Left renal pelvis (tissue), 4 donors: Measurements from ENCODE around the gene NCK1. TPM values are rescaled to one million over a fixed set of nuclear protein-coding genes. Genes with fewer than 3 reads are reported as not detected.

Source experiments
- DNase-seq, 4 donors: peaks; one replicate each; pipeline ENCODE4 v3.0.0-alpha.2; 2013; ENCODE audit warnings: low read depth in 4 of 4, low spot score in 3 of 4
- polyA plus RNA-seq, 4 donors: library from polyadenylated mRNA; unstranded; fragments of 120-200 nt; gene quantifications; one replicate each; pipeline ENCODE4 v1.2.1, GENCODE V29; 2013; ENCODE audit not compliant: insufficient read length in 4 of 4

The NCK1 gene
- polyA plus RNA-seq, 4 donors: 32.1 to 48.6 (median 40.0) TPM

GRCh38 chr3:136904746-136905145 lies 42.7 kb downstream of the NCK1 start:
- DNase-seq: no peak

DNA sequence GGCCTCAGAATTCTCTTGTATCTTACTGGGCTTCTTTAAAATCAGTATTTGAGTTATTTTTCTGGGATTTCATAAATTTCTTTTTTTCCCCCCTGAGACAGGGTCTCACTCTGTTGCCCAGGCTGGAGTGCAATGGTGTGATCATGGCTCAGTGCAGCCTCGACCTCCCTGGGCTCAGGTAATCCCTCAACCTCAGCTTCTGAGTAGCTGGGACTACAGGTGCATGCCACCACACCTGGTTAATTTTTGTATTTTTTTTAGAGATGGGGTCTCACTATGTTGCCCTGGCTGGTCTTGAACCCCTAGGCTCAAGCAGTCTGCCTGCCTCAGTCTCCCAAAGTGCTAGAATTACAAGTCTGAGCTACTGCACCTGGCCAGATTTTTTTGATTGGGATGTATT lies 43.5 kb downstream of the NCK1 start:
- no peak for DNase-seq

DNA sequence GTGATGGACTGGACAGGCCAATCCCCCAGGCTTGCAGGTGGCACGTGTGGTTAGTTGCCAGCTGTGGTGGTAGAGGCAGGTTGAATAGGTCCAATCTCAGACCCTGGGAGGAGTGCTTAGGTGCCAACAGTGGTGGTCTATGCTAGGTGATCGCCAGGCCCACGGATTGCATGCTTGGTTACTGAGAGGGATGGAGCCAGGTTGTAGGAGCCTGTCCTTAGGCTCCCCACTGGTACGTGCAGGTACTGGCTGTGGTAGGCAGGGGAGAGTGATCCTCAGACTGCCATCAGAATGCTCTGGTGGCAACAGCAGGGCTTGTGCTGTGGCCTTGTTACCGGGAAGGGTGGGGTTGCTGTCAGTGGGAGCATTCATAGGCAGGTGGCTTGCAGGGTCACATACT lies 44.7 kb downstream of the NCK1 start:
- DNase-seq: no peak

DNA sequence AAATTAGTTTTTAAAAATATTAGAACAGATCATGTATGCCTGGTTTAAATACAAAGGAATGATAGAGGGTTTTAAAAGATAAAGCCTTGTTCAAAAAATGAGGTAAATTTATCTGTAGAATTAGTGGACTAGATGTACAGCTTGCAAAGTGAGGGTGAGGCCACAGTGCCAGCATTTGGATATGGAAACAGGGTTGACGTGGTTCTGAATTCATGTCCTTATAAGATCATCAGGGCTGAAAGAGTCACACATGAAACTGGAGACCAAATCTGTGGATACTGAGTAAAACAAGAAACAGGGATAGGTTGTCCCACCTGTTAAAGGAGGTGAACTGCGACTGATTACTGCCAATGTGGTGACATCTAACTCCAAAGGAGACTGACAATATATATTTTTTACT lies 46.3 kb downstream of the NCK1 start:
- no peak for DNase-seq

DNA sequence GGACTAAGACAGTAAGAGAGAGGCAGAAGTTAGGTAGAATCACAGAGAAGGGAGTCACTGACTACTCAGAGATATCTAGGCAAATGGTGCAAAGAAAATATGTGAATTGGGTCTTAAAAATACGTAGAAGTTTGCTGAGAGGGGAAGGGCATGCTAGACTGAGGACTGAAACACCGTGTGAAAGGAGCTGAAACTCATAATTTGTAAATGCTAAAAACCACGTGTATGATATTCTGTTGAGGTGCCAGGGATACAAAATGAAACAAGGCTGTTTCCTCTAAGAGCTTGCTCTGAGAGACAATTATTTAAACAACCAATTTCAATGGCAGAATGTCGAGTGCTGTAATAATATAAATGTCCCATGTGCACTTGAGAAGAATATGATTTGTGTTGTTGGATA lies 47.2 kb downstream of the NCK1 start:
- no peak for DNase-seq

DNA sequence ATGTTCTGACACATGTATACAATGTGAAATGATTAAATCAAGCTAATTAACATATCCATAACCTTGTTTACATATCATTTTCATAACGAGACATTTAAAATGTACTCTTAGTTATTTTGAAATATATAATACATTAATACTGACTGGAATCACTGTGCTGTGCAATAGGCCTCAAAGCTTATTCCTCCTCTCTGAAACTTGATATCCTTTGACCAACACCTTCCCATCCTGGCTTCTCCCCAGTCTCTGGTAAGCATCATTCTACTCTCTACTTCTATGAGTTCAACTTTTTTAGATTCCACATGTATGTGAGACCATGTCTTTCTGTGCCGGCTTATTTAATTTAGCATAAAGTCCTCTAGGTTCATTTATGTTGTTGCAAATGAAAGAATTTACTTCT lies 48.7 kb downstream of the NCK1 start:
- DNase-seq: no peak

GRCh38 chr3:136913168-136913567 lies 51.2 kb downstream of the NCK1 start:
- no peak for DNase-seq

GRCh38 chr3:136914739-136915138 lies 52.7 kb downstream of the NCK1 start:
- no peak for DNase-seq

- DNase-seq: no peak
Observed at GRCh38 chr3:136916223-136916622, 54.2 kb downstream of the NCK1 start.

- DNase-seq: no peak
Observed at GRCh38 chr3:136919799-136920580, 58.0 kb downstream of the NCK1 start.

DNA sequence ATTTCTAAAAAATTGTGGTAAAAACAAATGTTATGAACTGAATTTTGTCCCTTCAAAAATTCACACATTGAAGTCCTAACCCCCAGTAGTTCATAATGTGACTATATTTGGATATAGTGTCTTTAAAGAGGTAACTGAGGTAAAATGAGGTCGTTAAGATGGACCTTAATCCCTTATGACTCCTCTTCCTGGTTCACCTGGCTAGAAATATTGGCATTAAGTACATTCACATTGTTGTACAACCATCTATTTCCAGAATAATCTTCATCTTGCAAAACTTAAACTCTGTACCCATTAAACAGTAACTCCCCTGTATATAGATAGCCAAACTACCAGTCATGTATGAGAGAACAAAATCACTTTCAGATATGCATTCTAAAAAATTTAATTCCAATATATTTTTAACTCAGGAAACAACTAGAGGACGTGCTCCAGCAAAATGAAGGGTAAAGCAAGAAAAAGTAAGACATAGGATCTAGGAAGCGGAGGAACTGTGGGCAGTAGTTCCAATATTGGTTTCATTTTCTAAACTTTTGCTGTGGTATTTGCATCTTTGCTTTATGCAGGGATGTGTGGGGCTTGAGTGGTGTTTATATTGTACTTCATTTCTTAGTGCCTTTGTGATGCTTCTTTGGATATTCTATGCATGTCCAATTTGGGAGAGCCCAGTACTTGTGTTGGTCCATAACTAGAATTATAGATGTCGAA lies 59.0 kb downstream of the NCK1 start:
- no peak for DNase-seq

DNA sequence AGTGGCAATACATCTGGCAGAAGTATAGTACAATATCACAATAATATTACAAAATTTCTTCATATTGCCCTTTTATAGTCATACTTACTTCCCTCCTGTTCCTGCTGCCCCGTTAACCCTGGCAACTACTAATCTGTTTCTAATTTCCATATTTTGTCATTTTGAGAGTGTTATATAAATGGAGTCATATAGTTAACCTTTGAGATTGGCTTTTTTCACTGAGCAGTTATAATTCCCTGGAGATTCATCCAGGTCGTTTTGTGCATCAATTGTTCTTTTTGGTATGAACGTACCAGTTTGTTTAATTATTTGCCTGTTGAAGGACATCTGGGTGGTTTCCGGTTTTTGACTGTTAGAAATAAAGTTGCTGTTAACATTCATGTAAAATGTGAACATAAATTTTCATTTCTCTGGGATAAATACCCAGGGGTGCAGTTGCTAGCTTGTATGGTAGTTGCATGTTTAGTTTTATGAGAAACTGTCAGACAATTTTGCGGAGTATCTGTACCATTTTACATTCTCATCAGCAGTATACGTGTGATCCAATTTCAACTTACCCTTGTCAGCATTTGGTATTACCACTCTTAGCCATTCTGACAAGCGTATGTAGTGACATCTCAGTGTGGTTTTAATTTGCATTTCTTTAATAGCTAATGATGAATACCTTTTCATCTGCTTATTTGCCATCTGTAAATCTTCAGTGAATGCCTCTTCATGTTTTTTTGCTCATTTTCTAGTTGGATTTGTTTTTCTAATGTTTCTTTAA lies 63.6 kb downstream of the NCK1 start:
- DNase-seq: no peak

- no peak for DNase-seq
Observed at GRCh38 chr3:136928240-136928639, 66.2 kb downstream of the NCK1 start.

- DNase-seq: no peak
Observed at GRCh38 chr3:136929977-136930670, 68.1 kb downstream of the NCK1 start.

DNA sequence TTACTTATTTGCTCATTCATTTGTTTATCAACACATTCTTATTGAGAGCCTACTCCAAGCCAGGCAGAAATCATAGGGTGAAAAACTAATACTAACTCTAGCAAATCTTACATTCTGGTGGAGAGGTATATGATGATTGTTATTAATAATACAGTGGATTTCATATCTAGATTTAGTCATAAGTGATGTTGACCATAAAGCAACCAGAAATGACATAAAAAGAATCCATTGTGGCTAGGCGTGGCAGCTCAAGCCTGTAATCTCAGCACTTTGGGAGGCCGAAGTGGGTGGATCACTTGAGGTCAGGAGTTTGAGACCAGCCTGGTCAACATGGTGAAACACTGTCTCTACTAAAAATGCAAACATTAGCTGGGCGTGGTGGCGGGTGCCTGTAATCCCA lies 69.6 kb downstream of the NCK1 start:
- no peak for DNase-seq

- no peak for DNase-seq
Observed at GRCh38 chr3:136932523-136932922, 70.5 kb downstream of the NCK1 start.

GRCh38 chr3:136932978-136933772 lies 71.2 kb downstream of the NCK1 start:
- DNase-seq: no peak

DNA sequence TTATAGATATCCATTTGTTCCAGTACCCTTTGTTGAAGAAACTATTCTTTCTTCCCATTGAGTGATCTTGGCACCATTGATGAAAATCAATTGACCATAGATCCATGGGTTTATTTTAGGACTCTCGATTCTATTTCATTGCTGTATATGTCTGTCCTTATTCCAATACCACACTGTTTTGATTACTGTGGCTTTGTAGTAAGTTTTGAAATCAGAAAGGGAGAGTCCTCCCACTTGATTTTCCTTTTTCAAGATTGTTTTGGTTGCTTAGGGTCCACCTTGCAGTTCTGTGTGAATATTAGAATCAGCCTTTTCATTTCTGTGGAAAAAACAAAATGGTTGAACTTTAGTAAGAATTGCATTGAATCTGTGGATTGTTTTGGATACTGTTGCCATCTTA lies 75.2 kb downstream of the NCK1 start:
- DNase-seq: no peak

DNA sequence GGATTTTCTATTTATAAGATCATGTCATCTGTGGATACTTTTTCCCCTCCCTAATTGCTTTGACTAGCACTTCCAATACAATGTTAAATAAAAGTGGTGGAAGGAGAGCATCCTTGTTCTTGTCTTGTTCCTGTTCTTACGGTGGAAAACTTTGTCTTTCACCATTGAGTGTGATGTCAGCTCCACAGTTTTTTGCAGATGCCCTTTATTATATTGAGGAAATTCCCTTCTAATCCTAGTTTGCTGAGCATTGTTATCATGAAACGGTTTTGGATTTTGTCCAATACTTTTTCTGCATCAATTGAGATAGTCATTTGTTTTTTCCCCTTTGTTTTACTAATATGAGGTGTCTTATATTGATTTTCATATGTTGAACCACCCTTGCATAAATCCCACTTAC lies 75.8 kb downstream of the NCK1 start:
- DNase-seq: no peak

- no peak for DNase-seq
Observed at GRCh38 chr3:136938334-136938733, 76.3 kb downstream of the NCK1 start.
